Hippocampal formation (tissue), 2 donors: ENCODE data around the gene KRT9.
"Not testable (repeated sequence)": the region's sequence is repeated elsewhere in the genome, so short reads cannot be mapped to it uniquely, and the experiment has no call there.

Experiments used
- DNase-seq, 2 donors: peaks; one replicate each; lab custom pipeline; 2025; lab: John Stamatoyannopoulos, UW

The KRT9 gene

GRCh38 chr17:41602524-41602923 is 30.7 kb upstream of the KRT9 start:
- DNase-seq = no peak

- DNase-seq = no peak
Measured at GRCh38 chr17:41600318-41600717, 28.5 kb upstream of the KRT9 start.

GRCh38 chr17:41599680-41600079 is 27.8 kb upstream of the KRT9 start:
- no peak for DNase-seq

GRCh38 chr17:41595585-41595984 is 23.7 kb upstream of the KRT9 start:
- no peak for DNase-seq

- DNase-seq = no peak
Measured at GRCh38 chr17:41594363-41594915, 22.6 kb upstream of the KRT9 start.

GRCh38 chr17:41593306-41593981 is 21.6 kb upstream of the KRT9 start:
- DNase-seq = no peak

- DNase-seq = no peak
Measured at GRCh38 chr17:41592601-41593305, 20.9 kb upstream of the KRT9 start.

- DNase-seq = no peak
Measured at GRCh38 chr17:41589301-41589700, 17.4 kb upstream of the KRT9 start.

GRCh38 chr17:41588126-41588810 is 16.4 kb upstream of the KRT9 start:
- no peak for DNase-seq

GRCh38 chr17:41586863-41587495 is 15.1 kb upstream of the KRT9 start, which contains the start of gene KRT14:
TSS of gene KRT14 (minus strand) at chr17:41586895. CDS start at chr17:41586834, 61 bp downstream.
- no peak for DNase-seq

- no peak for DNase-seq
Measured at GRCh38 chr17:41585301-41586056, 13.6 kb upstream of the KRT9 start.

GRCh38 chr17:41584331-41584927 is 12.6 kb upstream of the KRT9 start:
- DNase-seq = not testable (repeated sequence)

- no peak for DNase-seq
Measured at GRCh38 chr17:41583137-41584127, 11.6 kb upstream of the KRT9 start.

- not testable (repeated sequence) for DNase-seq
Measured at GRCh38 chr17:41582061-41582968, 10.5 kb upstream of the KRT9 start.

GRCh38 chr17:41581366-41582060 is 9.7 kb upstream of the KRT9 start:
- DNase-seq = no peak

GRCh38 chr17:41580687-41581365 is 9.0 kb upstream of the KRT9 start:
- DNase-seq = no peak

GRCh38 chr17:41580244-41580575 is 8.4 kb upstream of the KRT9 start:
- no peak for DNase-seq
